GM10847 (cell line): ENCODE results near the gene HSPA1L.

ENCODE experiments used
- POLR2A ChIP-seq: IDR thresholded peaks from 2 replicates; pipeline ENCODE4 v1.6.1; 2011; ENCODE audit not compliant: insufficient read length; ENCODE audit errors: extremely low read depth

Gene HSPA1L

DNA sequence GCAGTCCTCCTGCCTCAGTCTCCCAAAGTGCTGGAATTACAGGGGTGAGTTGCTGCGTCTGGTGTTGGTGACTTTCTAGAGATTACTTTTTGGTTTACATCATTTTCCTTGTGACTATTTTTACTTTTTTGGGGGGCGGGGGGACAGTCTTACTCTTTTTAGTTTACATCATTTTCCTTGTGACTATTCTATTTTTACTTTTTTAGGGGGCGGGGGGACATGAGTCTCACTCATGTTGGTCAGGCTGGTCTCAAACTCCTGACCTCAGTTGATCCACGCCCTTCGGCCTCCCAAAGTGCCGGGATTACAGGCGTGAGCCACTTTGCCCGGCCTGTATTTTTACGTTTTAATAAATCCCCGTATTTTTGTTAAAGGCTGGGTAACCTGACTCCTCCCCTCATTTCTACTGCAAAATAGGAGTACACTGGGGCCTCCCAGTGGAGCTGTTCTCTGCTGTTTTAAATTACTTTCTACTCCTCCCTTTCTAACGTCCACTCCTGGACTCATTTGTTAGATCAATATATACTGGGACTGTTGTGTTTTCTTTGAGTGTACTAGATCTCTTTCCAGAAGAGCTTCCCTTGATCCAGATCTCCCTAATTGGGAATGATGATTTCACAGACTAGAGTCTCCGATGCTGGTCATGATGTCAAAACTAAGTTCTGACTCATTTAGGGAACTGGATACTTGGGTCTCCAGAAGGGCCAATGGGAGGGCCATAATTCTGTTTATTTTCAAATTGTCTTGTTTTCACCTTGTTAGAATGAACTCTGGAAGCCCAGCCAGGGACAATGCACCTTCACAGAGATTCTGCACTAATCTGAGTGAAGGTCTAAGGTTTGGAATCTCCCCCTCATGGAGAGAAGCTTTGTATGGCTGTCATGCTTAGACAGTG, 21.6 kb upstream of the HSPA1L start:
- TF ChIP-seq POLR2A, result no peak

DNA sequence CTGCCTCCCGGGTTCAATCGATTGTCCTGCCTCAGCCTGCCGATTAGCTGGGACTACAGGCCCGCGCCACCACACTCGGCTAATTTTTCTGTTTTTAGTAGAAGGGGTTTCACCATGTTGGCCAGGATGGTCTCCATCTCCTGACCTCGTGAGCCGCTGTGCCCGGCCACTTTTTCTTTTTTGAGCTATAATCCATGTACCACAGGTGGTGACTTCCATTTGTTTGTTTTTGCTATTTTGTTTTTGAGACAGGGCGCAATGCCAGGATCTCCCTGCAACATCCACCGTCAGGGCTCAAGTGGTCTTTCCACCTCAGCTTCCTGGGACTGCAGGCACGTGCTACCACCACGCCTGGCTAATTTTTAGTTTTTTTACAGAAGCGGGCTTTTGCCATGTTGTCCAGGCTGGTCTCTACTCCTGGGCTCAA, 21.0 kb upstream of the HSPA1L start:
- TF ChIP-seq POLR2A, result no peak

DNA sequence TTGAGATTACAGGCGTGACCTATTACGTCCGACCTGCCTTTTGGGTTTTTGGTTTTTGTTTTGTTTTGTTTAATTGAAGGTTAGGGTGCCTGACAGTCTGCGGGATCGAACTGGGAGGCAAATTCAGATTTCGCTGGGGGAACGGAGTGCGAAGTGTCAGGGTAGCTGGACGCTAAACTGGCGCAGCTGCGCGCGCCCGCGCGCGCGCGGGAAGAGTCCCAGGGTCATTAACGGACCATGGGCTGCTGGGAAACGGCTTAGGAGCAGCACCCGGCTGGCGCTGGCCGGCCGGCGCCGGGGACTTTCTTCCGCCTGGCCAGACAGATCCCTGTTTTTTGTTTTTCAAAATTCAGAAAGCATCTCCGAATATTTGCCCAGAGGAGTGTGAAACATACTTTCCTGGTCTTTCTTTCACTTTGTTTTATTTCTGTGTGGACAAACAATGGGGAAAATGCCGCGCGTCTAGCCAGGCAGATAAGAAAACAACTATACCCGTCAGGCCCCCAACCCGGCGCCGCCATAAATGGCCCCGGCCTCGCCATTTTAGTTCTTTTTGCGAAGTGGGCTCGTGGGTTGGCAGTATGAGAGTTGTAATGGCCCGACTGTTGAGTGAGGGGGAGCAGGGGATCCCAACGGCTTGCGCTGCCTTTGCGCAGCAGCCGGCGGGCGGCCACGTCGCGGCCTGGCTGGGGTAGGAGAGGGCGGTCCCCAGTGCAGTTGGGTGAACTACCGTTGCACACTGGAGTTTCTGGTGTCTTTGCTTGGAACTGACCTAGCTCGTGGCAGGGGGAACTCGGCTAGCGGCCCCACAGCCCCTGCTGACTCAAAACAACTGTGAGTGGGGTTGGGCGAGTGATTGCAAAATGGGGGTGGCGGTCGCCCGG, 19.5 kb upstream of the HSPA1L start:
- TF ChIP-seq POLR2A, result peak; percentile 98

DNA sequence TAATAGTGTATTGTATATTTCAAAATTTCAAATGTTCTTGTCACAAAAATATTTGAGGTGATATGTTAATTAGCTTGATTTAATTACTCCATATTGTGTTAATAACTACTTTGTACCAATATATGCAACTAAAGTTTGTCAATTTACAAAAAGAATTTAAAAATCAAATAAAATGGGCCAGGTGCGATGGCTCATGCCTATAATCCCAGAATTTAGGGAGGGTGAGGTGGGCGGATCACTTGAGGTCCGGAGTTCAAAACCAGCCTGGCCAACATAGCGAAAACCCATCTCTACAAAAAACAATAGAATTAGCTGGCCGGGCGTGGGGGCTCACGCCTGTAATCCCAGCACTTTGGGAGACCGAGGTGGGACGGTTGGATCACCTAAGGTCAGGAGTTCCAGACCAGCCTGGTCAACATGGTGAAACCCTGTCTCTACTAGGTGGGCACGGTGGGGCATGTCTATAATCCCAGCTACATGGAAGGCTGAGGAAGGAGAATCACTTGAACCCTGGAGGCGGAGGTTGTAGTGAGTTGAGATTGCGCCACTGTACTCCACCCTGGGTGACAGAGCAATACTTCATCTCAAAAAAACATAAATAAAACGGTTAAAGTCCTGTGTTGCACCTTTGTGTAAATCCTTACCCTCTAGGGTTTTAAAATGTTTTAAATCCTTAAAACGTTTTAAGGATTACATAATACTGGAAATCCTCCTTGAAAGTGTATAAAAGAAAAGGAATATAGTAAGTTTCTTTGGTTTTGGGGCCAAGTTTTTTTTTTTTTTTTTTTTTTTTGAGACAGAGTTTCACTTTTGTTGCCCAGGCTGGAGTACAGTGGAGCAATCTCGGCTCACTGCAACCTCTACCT, 16.5 kb upstream of the HSPA1L start:
- no peak for TF ChIP-seq POLR2A

DNA sequence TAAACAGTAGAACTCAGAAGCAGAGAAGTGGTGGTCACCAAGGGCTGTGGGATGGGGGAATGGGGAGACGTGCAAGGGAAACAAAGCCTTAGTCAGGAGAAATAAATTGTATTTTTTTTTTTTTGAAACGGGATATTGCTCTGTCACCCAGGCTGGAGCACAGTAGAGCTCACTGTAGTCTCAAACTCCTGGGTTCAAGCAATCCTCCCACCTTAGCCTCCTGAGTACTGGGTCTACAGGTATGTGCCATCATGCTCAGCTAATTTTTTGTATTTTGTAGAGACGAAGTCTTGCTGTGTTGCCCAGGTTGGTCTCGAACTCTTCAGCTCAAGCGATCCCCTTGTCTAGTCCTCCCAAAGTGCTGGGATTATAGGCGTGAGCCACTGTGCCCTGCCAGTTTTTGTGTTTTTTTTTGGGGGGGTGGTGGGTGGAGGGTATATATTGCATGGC, 15.8 kb upstream of the HSPA1L start:
- no peak for TF ChIP-seq POLR2A

DNA sequence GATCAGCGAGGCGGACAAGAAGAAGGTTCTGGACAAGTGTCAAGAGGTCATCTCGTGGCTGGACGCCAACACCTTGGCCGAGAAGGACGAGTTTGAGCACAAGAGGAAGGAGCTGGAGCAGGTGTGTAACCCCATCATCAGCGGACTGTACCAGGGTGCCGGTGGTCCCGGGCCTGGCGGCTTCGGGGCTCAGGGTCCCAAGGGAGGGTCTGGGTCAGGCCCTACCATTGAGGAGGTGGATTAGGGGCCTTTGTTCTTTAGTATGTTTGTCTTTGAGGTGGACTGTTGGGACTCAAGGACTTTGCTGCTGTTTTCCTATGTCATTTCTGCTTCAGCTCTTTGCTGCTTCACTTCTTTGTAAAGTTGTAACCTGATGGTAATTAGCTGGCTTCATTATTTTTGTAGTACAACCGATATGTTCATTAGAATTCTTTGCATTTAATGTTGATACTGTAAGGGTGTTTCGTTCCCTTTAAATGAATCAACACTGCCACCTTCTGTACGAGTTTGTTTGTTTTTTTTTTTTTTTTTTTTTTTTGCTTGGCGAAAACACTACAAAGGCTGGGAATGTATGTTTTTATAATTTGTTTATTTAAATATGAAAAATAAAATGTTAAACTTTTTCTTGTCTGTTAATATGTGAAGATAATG, 14.7 kb upstream of the HSPA1L start:
- no peak for TF ChIP-seq POLR2A

DNA sequence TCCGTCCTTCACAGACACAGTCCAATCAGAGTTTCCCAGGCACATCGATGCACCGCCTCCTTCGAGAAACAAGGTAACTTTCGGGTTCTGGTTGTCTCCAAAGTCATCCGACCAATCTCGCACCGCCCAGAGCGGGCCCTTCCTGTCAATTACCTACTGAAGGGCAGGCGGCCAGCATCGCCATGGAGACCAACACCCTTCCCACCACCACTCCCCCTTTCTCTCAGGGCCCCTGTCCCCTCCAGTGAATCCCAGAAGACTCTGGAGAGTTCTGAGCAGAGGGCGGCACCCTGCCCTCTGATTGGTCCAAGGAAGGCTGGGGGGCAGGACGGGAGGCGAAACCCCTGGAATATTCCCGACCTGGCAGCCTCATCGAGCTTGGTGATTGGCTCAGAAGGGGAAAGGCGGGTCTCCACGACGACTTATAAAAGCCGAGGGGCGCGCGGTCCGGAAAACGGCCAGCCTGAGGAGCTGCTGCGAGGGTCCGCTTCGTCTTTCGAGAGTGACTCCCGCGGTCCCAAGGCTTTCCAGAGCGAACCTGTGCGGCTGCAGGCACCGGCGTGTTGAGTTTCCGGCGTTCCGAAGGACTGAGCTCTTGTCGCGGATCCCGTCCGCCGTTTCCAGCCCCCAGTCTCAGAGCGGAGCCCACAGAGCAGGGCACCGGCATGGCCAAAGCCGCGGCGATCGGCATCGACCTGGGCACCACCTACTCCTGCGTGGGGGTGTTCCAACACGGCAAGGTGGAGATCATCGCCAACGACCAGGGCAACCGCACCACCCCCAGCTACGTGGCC, 12.4 kb upstream of the HSPA1L start, which contains the start of gene HSPA1B:
TSS of gene HSPA1B (plus strand) at position 453 of the 794 bp plus-strand sequence. CDS start at position 666, 213 bp downstream.
- TF ChIP-seq POLR2A, result peak; percentile 98

DNA sequence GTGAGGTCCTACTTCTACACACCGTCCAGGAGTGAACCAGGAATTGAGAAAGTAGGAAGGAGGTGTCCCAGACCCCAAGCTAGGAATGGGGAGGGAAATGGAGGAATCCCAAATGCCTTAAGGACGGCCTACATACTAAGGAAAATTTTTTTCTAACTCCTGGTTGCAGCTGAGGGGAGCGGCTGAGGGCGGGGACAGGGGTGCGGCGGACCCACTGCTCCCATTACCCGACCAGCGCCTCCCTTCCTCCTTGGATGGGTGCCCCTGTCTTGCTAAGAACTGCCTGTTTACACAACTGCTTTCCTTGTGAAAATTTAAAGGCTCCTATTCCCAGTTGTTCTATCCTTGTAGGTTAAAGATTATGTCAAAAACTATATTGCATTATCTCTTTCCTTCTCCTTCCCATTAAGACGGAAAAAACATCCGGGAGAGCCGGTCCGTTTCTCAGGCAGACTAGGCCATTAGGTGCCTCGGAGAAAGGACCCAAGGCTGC, 11.8 kb upstream of the HSPA1L start:
- TF ChIP-seq POLR2A, result no peak

DNA sequence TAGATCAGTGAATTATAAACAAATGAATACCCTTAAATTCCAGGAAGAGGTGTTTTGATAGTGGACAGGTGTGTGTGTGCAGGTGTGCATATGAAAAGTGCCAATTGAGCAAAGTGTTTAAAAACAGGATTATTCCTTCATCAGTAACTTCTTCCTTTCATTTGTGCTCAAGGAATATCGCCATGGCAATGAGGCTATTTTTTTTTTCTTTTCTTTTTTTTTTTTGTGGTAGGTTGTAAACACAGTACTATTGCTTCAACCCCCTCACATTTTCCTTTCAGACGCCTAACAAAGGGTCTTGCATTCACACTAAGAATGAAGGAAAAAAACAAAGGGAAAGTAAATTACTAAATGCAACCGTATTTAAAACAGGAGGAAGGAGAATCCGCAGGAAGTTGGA, 10.5 kb upstream of the HSPA1L start:
- TF ChIP-seq POLR2A, result no peak

DNA sequence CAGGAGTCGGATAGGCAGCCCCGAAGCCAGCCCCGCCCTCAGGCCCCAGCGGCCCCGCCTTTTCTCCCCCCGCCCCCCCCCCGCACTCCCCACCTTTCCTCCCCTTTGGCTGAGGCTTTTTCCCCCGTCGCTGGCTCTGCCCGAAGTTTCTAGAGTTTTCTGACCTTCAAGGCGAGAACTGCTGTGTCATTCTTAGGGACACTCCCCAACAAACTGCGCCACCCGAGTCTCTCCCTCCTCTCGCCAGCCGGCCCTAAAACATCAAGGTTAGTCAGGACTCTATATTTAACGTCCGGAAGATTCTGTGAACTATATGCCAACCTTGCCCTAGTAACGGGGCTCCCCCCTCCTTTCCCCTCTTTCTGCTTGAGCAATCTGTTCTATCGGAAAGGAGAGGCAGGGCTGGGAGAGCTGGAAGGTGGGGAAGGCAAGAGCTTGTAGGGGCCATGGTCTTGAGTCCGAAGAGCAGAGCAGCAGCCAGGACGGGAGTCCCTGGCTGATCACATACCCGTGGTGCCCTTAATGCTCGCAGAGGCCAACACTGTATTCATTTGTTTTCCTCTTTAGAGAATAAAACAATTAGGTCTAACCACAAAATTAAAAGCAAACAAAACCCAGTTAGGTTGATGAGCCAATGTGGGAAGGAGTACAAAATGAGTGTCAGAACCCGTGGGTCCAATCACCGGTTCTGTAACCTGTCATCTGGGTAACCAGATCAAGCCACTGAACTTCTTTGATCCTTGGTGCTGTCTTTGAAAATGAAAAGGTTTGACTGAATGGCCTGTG, 7.1 kb upstream of the HSPA1L start:
- no peak for TF ChIP-seq POLR2A

DNA sequence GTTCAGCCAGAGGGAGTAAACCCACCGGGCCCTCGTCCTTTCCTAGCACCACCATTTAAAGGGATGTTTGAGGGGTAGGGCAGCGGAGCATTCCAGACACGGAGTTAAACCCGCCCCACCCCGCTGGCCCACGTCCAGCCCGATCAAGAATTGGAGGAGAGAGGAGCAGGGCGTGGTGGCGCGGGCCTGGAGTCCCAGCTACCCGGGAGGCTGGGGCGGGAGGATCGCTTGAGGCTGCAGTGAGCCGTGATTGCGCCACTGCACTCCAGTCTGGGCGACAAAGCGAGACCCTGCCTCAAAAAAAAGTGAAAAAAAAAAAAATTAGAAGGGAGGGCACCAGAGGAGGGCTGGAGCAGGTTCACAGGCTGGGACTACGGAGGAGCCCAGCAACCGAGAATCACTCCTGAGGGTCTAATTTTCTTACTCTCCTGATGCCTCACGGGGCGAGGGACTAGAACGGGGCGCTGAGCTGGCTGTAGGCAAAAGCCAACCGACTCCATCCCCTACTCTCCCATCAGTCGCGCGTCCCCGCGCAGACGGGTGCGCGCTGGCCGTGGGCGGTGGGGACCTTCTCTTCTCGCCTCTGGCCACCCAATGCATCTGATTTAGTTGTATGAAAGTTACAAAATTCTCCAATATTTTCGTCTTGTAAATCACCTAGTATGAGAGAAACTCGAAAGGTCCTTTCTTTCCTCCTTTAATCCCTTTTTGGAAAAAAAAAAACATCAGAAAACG, 6.4 kb upstream of the HSPA1L start:
- TF ChIP-seq POLR2A, result peak; percentile 67

DNA sequence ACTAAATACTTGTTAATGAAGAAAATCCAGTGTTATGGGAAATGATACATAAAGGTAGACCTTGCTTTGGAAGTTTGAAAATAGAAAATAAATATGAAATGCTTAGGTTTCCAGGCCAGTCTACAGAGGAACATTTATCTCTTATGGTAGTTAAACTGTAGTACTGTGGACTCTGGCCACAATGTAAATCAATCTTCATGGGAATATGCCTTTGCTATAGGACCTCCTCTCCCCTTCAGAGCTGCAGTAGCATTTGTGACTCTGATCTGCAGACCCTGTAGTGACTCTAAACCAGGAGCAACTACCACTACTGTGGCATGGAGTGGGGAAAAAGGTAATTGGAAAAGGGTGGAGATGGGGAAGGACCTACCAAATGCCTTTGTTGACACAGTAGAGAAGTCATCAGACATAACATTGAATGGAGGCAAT, 4.8 kb upstream of the HSPA1L start:
- no peak for TF ChIP-seq POLR2A

DNA sequence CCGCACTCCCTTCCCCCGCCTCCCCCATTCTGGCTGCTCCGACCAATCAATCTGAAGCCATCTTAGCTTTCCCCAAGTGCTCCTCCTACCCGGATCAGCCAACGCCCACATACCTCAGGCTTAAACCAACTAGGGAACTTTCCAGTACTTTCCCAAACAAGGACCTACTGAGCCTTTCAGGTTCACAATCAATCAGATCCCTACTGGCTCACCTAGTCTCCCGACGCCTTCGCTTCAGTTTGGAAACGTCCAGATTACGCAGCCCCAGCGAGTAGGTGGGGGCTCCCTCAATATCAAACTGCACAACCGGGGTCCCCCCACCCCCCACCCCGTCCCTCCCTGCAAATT, 432 bp downstream of the HSPA1L start:
- TF ChIP-seq POLR2A, result no peak
